ENCODE data around the gene PDHX. TPM values are rescaled to one million over a fixed set of nuclear protein-coding genes. Genes with fewer than 3 reads are reported as not detected.

Gene PDHX
- total RNA-seq, 2 experiments from 2014 or later = 29.8 to 46.2 TPM

- no peaks in the 10 kb centered on the region for H3K36me3 Mint-ChIP-seq (ENCODE audit: low read depth)
- H3K4me3 Mint-ChIP-seq = no peak overlapping the region
- POLR2A ChIA-PET = interaction anchor here (0.6 kb wide), 1 partner anchor 136 kb away, joined by 3 read pairs; no protein-coding TSS in a partner anchor
- CTCF ChIA-PET = interaction anchor here (1.6 kb wide), 1 partner anchor 10 kb away, joined by 7 read pairs; no protein-coding TSS in a partner anchor
- H3K27me3 Mint-ChIP-seq = peaks cover 4% of the 10 kb centered on the region
- DNase-seq = no peak
- no peak for ATAC-seq
- peaks cover 65% of the 10 kb centered on the region for H3K4me1 Mint-ChIP-seq
- no peaks in the 10 kb centered on the region for H3K9me3 Mint-ChIP-seq (ENCODE audit: low read depth)
- no peak overlapping the region for H3K27ac Mint-ChIP-seq
- intact Hi-C loops (cut with DNase I, micrococcal nuclease) = loop anchor here (5.0 to 10.0 kb wide), 3 partner anchors 227 to 775 kb away; no protein-coding TSS in a partner anchor
Observed at GRCh38 chr11:35009944-35010342, 93.5 kb downstream of the PDHX start.

- ChIA-PET CTCF (interaction anchor here (0.6 to 2.8 kb wide), 5 partner anchors 9 to 155 kb away, joined by 3 to 9 read pairs (median 3); no protein-coding TSS in a partner anchor), POLR2A (no interaction called here)
- Mint-ChIP-seq H3K4me3 (no peak overlapping the region), H3K27ac (no peak overlapping the region), H3K4me1 (peaks cover 65% of the 10 kb centered on the region), H3K36me3 (ENCODE audit: low read depth) (no peaks in the 10 kb centered on the region), H3K9me3 (ENCODE audit: low read depth) (no peaks in the 10 kb centered on the region), H3K27me3 (peaks cover 2% of the 10 kb centered on the region)
- intact Hi-C loops (cut with DNase I, micrococcal nuclease) = loop anchor here (5.0 to 10.0 kb wide), 3 partner anchors 227 to 776 kb away; no protein-coding TSS in a partner anchor
- DNase-seq = no peak
- no peak for ATAC-seq
Observed at GRCh38 chr11:35010654-35011053, 94.2 kb downstream of the PDHX start.

GRCh38 chr11:35011389-35011788 is 95.0 kb downstream of the PDHX start:
- DNase-seq = no peak

GRCh38 chr11:35011944-35012343 is 95.5 kb downstream of the PDHX start:
- H3K4me1 Mint-ChIP-seq = peaks cover 57% of the 10 kb centered on the region

More at GRCh38 chr11:35011389-35011788, 95.0 kb downstream of the PDHX start:
- ChIA-PET CTCF (interaction anchor here (0.6 to 2.8 kb wide), 7 partner anchors 9 to 155 kb away, joined by 3 to 9 read pairs (median 3); no protein-coding TSS in a partner anchor), POLR2A (interaction anchor here (0.8 kb wide), 1 partner anchor 72 kb away, joined by 3 read pairs; no protein-coding TSS in a partner anchor)
- H3K9me3 Mint-ChIP-seq (ENCODE audit: low read depth) = no peaks in the 10 kb centered on the region
- no peak for ATAC-seq
- intact Hi-C loops (cut with DNase I, micrococcal nuclease) = loop anchor here (5.0 to 10.0 kb wide), 3 partner anchors 226 to 777 kb away; no protein-coding TSS in a partner anchor
- peaks cover 2% of the 10 kb centered on the region for H3K27me3 Mint-ChIP-seq
- no peak overlapping the region for H3K4me3 Mint-ChIP-seq
- H3K4me1 Mint-ChIP-seq = peaks cover 63% of the 10 kb centered on the region
- no peaks in the 10 kb centered on the region for H3K36me3 Mint-ChIP-seq (ENCODE audit: low read depth)
- no peak overlapping the region for H3K27ac Mint-ChIP-seq

GRCh38 chr11:35012467-35013191 is 96.2 kb downstream of the PDHX start:
- ATAC-seq (peak; percentile 70), DNase-seq (peak; percentile 45)
- peaks cover 52% of the 10 kb centered on the region for H3K4me1 Mint-ChIP-seq
- no peaks in the 10 kb centered on the region for H3K36me3 Mint-ChIP-seq (ENCODE audit: low read depth)
- peak overlapping the region; percentile 28 for H3K4me3 Mint-ChIP-seq
- CTCF ChIA-PET = interaction anchor here (0.7 to 2.8 kb wide), 10 partner anchors 10 to 225 kb away, joined by 3 to 9 read pairs (median 4); no protein-coding TSS in a partner anchor
- H3K27ac Mint-ChIP-seq = peak overlapping the region; percentile 86
- H3K9me3 Mint-ChIP-seq (ENCODE audit: low read depth) = no peaks in the 10 kb centered on the region
- intact Hi-C loops (cut with DNase I, micrococcal nuclease) = loop anchor here (1.0 to 10.0 kb wide), 13 partner anchors 18 to 778 kb away; no protein-coding TSS in a partner anchor
- POLR2A ChIA-PET = interaction anchor here (0.6 to 1.4 kb wide), 8 partner anchors 18 to 1117 kb away, joined by 3 to 10 read pairs (median 3); no protein-coding TSS in a partner anchor
- peaks cover 2% of the 10 kb centered on the region for H3K27me3 Mint-ChIP-seq

More at GRCh38 chr11:35011944-35012343, 95.5 kb downstream of the PDHX start:
- H3K9me3 Mint-ChIP-seq (ENCODE audit: low read depth) = no peaks in the 10 kb centered on the region
- H3K27ac Mint-ChIP-seq = peak overlapping the region; percentile 86
- H3K4me3 Mint-ChIP-seq = no peak overlapping the region
- ChIA-PET POLR2A (interaction anchor here (0.6 to 1.4 kb wide), 6 partner anchors 18 to 1117 kb away, joined by 3 to 10 read pairs (median 5); no protein-coding TSS in a partner anchor), CTCF (interaction anchor here (0.7 to 2.8 kb wide), 6 partner anchors 9 to 154 kb away, joined by 3 to 9 read pairs (median 4); no protein-coding TSS in a partner anchor)
- peaks cover 2% of the 10 kb centered on the region for H3K27me3 Mint-ChIP-seq
- no peak for ATAC-seq
- intact Hi-C loops (cut with DNase I, micrococcal nuclease) = loop anchor here (1.0 to 10.0 kb wide), 9 partner anchors 28 to 777 kb away; no protein-coding TSS in a partner anchor
- H3K36me3 Mint-ChIP-seq (ENCODE audit: low read depth) = no peaks in the 10 kb centered on the region
- no peak for DNase-seq

- peak overlapping the region; percentile 34 for H3K4me3 Mint-ChIP-seq
- ChIA-PET CTCF (interaction anchor here (0.7 to 2.8 kb wide), 11 partner anchors 9 to 224 kb away, joined by 3 to 9 read pairs (median 4); no protein-coding TSS in a partner anchor), POLR2A (interaction anchor here (0.8 to 1.4 kb wide), 2 partner anchors 126 to 153 kb away, joined by 3 to 4 read pairs; partner anchors contain the start of gene CD44)
- H3K27me3 Mint-ChIP-seq = peaks cover 2% of the 10 kb centered on the region
- no peaks in the 10 kb centered on the region for H3K9me3 Mint-ChIP-seq (ENCODE audit: low read depth)
- intact Hi-C loops (cut with DNase I, micrococcal nuclease) = loop anchor here (1.0 to 10.0 kb wide), 8 partner anchors 17 to 779 kb away; no protein-coding TSS in a partner anchor
- H3K4me1 Mint-ChIP-seq = peaks cover 49% of the 10 kb centered on the region
- no peaks in the 10 kb centered on the region for H3K36me3 Mint-ChIP-seq (ENCODE audit: low read depth)
- H3K27ac Mint-ChIP-seq = peak overlapping the region; percentile 74
- DNase-seq = peak; percentile 54
- ATAC-seq = peak; percentile 75
Observed at GRCh38 chr11:35013514-35014233, 97.3 kb downstream of the PDHX start.

GRCh38 chr11:35014346-35014745 is 97.9 kb downstream of the PDHX start:
- Mint-ChIP-seq H3K36me3 (ENCODE audit: low read depth) (no peaks in the 10 kb centered on the region), H3K27ac (peak overlapping the region; percentile 74), H3K4me3 (no peak overlapping the region), H3K4me1 (peaks cover 45% of the 10 kb centered on the region), H3K9me3 (ENCODE audit: low read depth) (no peaks in the 10 kb centered on the region), H3K27me3 (peaks cover 2% of the 10 kb centered on the region)
- intact Hi-C loops (cut with DNase I, micrococcal nuclease) = loop anchor here (5.0 to 10.0 kb wide), 3 partner anchors 223 to 780 kb away; no protein-coding TSS in a partner anchor
- no peak for ATAC-seq
- DNase-seq = no peak
- ChIA-PET CTCF (interaction anchor here (0.9 to 3.8 kb wide), 4 partner anchors 15 to 163 kb away, joined by 3 to 16 read pairs (median 5); no protein-coding TSS in a partner anchor), POLR2A (no interaction called here)

- Mint-ChIP-seq H3K27me3 (peaks cover under 1% of the 10 kb centered on the region), H3K4me3 (no peak overlapping the region), H3K36me3 (ENCODE audit: low read depth) (no peaks in the 10 kb centered on the region), H3K4me1 (peaks cover 33% of the 10 kb centered on the region), H3K27ac (no peak overlapping the region), H3K9me3 (ENCODE audit: low read depth) (no peaks in the 10 kb centered on the region)
- ChIA-PET CTCF (interaction anchor here (0.7 to 3.8 kb wide), 7 partner anchors 14 to 85 kb away, joined by 3 to 16 read pairs (median 3); no protein-coding TSS in a partner anchor), POLR2A (interaction anchor here (0.6 to 0.9 kb wide), 2 partner anchors 125 to 150 kb away, joined by 3 read pairs; no protein-coding TSS in a partner anchor)
- ATAC-seq (no peak), DNase-seq (no peak)
- intact Hi-C loops (cut with DNase I, micrococcal nuclease) = loop anchor here in 1 of 2 experiments (10.0 kb wide), 1 partner anchor 781 kb away; no protein-coding TSS in a partner anchor
Observed at GRCh38 chr11:35015621-35016387, 99.4 kb downstream of the PDHX start.

- ChIA-PET POLR2A (interaction anchor here (0.6 kb wide), 1 partner anchor 27 kb away, joined by 3 read pairs; no protein-coding TSS in a partner anchor), CTCF (interaction anchor here (1.6 to 3.8 kb wide), 2 partner anchors 12 to 24 kb away, joined by 7 to 16 read pairs; no protein-coding TSS in a partner anchor)
- no peak overlapping the region for H3K27ac Mint-ChIP-seq
- intact Hi-C loops (cut with DNase I, micrococcal nuclease) = loop anchor here in 1 of 2 experiments (10.0 kb wide), 1 partner anchor 782 kb away; no protein-coding TSS in a partner anchor
- no peak overlapping the region for H3K4me3 Mint-ChIP-seq
- no peak for ATAC-seq
- no peaks in the 10 kb centered on the region for H3K27me3 Mint-ChIP-seq
- H3K9me3 Mint-ChIP-seq (ENCODE audit: low read depth) = no peaks in the 10 kb centered on the region
- H3K4me1 Mint-ChIP-seq = peaks cover 26% of the 10 kb centered on the region
- DNase-seq = no peak
- H3K36me3 Mint-ChIP-seq (ENCODE audit: low read depth) = no peaks in the 10 kb centered on the region
Observed at GRCh38 chr11:35016916-35017315, 100.5 kb downstream of the PDHX start.

All from activated CD4-positive, alpha-beta T cell treated with anti-CD3 and anti-CD28 coated beads for 36 hours (primary cell).